Measurements from ENCODE around the gene ABR.
"Not testable (repeated sequence)": the region's sequence is repeated elsewhere in the genome, so short reads cannot be mapped to it uniquely, and the experiment has no call there.

GRCh38 chr17:971861-972260 lies 207.9 kb downstream of the ABR start:
- not testable (repeated sequence) for TF ChIP-seq CTCF, POLR2A (IDR thresholded peaks at IDR 0.05)

All from right lobe of liver (tissue), 4 donors.